ENCODE data around the gene USP2. TPM values are rescaled to one million over a fixed set of nuclear protein-coding genes. Genes with fewer than 3 reads are reported as not detected.

The USP2 gene
- total RNA-seq, 2 experiments from 2014 or later = 0.48 to 0.53 TPM

DNA sequence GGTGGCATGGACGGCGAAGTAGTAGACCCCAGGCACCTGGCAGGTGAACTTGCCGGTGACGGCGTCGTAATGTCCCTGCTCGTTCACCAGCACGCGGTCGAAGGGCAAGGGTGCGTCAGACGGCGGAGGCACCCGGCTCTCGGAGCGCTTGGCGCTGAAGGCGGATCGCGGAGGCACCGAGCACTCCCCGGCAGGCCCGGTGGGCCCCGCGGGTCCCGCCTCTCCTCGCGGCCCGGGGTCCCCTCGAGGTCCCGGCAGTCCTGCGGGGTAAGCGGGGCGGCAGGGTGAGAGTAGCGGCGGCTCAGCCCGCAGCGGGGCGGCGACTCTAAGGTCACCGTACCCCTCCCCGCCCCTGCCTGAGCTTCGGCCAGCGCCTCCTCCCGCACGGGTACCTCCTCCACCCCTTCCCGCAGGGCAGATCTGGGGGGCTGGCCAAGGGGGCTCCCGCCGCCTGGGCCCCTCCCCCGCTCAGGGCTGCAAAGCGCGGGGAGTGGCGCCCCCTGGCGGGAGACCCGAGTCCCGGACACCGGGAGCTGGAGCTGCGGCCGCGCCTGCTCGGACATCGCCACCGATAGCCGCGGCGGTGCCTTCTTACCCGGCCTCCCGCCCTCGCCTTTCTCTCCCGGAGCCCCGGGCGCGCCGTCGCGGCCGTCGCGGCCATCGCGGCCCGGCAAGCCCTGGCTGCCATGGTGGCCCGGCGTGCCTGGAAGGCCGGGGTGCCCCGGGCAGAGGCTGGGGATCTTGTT, 41.7 kb downstream of the USP2 start:
- Mint-ChIP-seq H3K27ac (no peak overlapping the region), H3K4me1 (peaks cover 49% of the 10 kb centered on the region), H3K36me3 (ENCODE audit: low read depth) (peaks cover 18% of the 10 kb centered on the region), H3K9me3 (no peaks in the 10 kb centered on the region), H3K4me3 (no peak overlapping the region), H3K27me3 (peaks cover 37% of the 10 kb centered on the region)
- ChIA-PET POLR2A (no interaction called here), CTCF (interaction anchor here (0.6 to 6.7 kb wide), 9 partner anchors 8 to 162 kb away, joined by 3 to 136 read pairs (median 4); no protein-coding TSS in a partner anchor)
- peak; percentile 47 for DNase-seq

DNA sequence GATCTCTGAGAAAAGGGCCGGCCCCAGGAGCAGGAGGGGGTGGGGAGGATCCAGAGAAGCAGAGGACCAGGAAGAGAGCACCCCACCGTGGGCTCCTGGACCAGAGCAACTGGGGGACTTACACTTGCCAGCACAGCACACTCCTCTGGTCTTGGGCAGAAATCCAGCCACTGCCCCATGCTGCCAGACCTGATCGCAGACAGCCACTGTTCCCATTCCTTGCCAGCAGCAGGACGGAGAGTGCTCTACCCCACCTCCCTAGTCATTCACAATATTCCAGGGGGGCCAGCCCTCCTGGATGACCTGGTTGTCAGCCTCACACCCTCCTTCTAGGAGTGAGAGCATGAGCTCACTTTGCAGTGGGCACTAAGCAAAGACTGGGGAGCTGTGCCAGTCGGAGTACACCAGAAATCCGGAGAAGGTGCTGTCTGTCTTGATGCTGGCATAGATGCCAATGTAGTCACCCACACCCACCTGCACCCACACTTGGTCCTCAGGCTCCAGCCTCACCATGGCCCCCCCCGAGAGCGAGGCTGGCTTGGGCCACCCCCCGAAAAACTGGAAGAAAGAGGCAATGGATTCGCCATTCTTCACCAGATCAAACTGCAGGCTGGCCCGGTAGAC, 42.4 kb downstream of the USP2 start:
- CTCF ChIA-PET = interaction anchor here (0.9 to 6.7 kb wide), 29 partner anchors 8 to 320 kb away, joined by 3 to 136 read pairs (median 4); partner anchors contain the start of genes CBL, NLRX1, USP2 and VPS11
- Mint-ChIP-seq H3K27ac (no peak overlapping the region), H3K4me1 (peaks cover 54% of the 10 kb centered on the region), H3K36me3 (ENCODE audit: low read depth) (peaks cover 21% of the 10 kb centered on the region), H3K27me3 (peaks cover 37% of the 10 kb centered on the region), H3K9me3 (no peaks in the 10 kb centered on the region), H3K4me3 (no peak overlapping the region)
- POLR2A ChIA-PET = interaction anchor here (0.8 to 2.5 kb wide), 5 partner anchors 11 to 272 kb away, joined by 3 to 17 read pairs (median 4); partner anchors contain the start of gene NLRX1
- DNase-seq = no peak

DNA sequence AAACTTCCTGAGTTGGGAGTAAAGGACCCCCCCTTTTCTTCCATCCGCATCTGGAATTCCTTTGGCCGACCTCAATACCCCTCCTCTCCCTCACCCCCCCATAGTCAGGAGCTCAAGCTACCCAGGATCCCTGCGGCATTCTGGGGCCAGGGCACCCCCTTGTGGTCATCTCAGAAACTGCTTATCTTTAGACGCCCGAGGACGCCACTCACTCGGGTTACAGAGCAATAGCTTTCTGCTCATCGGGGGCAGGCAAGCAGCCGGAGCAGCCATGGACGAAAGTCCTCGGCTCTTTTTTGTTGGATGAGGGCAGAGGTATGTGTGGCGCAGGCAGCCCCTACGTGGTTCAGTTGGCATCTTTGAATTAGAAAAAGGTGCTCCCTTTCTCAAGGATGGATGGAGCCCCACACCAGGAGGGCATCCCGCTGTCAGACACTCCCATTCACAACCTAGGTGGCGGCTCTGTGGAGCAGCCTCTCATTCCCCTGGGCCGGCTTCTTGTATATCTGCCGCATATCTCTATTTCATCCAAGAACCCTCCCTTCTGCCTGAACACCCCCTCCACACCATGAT, 43.1 kb downstream of the USP2 start:
- H3K4me1 Mint-ChIP-seq = peaks cover 60% of the 10 kb centered on the region
- DNase-seq = peak; percentile 77
- H3K27ac Mint-ChIP-seq = no peak overlapping the region
- H3K27me3 Mint-ChIP-seq = peaks cover 35% of the 10 kb centered on the region
- H3K36me3 Mint-ChIP-seq (ENCODE audit: low read depth) = peaks cover 21% of the 10 kb centered on the region
- H3K4me3 Mint-ChIP-seq = no peak overlapping the region
- CTCF ChIA-PET = interaction anchor here (0.5 to 6.7 kb wide), 44 partner anchors 9 to 1134 kb away, joined by 3 to 136 read pairs (median 4); partner anchors contain the start of genes CBL, NLRX1, USP2 and VPS11
- H3K9me3 Mint-ChIP-seq = no peaks in the 10 kb centered on the region
- POLR2A ChIA-PET = interaction anchor here (0.8 to 2.5 kb wide), 9 partner anchors 12 to 272 kb away, joined by 3 to 17 read pairs (median 4); partner anchors contain the start of genes HMBS and NLRX1

DNA sequence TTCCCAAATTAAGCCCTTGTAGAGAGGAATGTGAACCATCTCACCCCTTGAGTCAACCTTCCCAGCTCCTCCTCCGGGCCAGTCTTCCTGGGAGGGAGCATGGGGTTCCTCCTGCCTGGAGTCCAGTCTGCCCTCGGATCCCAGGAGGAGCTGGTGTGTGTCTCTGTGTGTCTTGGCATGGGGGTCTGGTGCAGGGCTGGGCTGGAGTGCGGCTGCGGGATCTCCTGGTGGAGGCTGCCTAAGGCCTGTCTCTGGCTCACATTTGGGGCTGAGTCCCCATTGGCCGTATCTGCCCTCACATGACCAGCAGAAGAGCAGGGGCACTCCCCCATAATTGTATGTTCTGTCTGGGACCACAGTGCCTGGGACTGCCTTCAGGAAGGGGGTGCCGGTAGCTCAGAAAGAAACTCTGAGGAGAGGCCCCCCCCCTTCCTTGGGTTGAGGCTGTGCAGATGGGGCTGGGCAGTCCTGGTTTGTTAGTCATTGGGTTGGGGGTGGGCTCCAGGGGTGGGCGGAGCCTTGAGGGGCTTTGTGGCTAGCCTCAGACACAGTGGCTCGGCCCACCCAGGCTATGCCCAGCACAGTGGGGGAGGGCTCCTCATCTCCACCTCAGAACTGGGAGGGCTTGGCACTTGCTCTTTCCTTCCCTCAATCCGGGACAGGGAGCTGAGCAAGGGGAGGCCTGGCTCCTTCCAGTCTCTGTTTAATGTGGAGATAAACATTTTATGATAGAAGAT, 43.7 kb downstream of the USP2 start:
- H3K4me3 Mint-ChIP-seq = peak overlapping the region; percentile 21

DNA sequence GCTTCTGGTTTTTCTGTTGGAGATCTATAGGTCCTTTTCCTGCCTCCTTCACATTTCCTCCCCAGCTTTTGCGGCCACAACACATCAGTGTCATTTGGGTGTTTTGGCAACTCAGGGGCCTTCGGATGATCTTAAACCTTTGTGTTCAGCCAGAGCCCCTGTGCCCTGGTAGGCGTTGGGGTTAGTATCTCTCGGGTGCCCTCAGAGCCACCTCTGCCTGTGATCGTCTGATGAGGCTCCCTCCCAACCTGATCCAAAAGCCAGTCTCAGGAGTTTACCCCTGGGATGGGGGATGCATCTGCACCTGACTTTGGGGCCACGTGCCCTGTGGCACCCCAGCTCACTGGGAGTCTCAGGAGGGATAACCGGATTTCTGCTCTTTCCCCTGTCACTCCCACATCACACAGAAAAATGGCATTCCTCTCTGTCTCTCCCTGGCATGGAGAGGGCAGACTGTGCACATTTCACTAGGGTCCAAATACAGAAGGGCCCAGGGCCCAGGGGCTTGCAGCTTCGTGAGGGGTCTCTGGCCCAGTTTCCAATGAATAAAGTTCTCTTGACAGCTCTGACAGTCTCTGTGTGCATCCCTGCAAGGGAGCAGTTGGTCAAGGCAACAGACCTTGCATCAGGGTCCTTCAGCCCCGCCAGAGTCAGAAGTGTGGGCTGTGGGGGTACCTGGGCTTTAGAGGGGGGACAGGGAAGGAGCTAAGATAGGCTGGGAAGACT, 44.6 kb downstream of the USP2 start:
- DNase-seq = no peak
- Mint-ChIP-seq H3K9me3 (no peaks in the 10 kb centered on the region), H3K27ac (peak overlapping the region; percentile 44), H3K4me1 (peaks cover 68% of the 10 kb centered on the region), H3K36me3 (ENCODE audit: low read depth) (peaks cover 21% of the 10 kb centered on the region), H3K4me3 (peak overlapping the region; percentile 61), H3K27me3 (peaks cover 23% of the 10 kb centered on the region)
- ChIA-PET CTCF (interaction anchor here (0.6 to 6.7 kb wide), 8 partner anchors 11 to 168 kb away, joined by 3 to 136 read pairs (median 16); partner anchors contain the start of genes CBL and NLRX1), POLR2A (interaction anchor here (1.2 to 2.5 kb wide), 4 partner anchors 14 to 241 kb away, joined by 3 to 17 read pairs (median 5); partner anchors contain the start of gene NLRX1)

More for the DNA sequence above, 43.7 kb downstream of the USP2 start:
- H3K27me3 Mint-ChIP-seq = peaks cover 31% of the 10 kb centered on the region
- no peak overlapping the region for H3K27ac Mint-ChIP-seq
- ChIA-PET CTCF (interaction anchor here (0.5 to 6.7 kb wide), 44 partner anchors 8 to 1133 kb away, joined by 3 to 136 read pairs (median 4); partner anchors contain the start of genes CBL, NLRX1, USP2 and VPS11), POLR2A (interaction anchor here (0.8 to 2.5 kb wide), 10 partner anchors 13 to 271 kb away, joined by 3 to 17 read pairs (median 4); partner anchors contain the start of genes HMBS and NLRX1)
- H3K36me3 Mint-ChIP-seq (ENCODE audit: low read depth) = peaks cover 21% of the 10 kb centered on the region
- no peaks in the 10 kb centered on the region for H3K9me3 Mint-ChIP-seq
- H3K4me1 Mint-ChIP-seq = peaks cover 66% of the 10 kb centered on the region
- DNase-seq = no peak

DNA sequence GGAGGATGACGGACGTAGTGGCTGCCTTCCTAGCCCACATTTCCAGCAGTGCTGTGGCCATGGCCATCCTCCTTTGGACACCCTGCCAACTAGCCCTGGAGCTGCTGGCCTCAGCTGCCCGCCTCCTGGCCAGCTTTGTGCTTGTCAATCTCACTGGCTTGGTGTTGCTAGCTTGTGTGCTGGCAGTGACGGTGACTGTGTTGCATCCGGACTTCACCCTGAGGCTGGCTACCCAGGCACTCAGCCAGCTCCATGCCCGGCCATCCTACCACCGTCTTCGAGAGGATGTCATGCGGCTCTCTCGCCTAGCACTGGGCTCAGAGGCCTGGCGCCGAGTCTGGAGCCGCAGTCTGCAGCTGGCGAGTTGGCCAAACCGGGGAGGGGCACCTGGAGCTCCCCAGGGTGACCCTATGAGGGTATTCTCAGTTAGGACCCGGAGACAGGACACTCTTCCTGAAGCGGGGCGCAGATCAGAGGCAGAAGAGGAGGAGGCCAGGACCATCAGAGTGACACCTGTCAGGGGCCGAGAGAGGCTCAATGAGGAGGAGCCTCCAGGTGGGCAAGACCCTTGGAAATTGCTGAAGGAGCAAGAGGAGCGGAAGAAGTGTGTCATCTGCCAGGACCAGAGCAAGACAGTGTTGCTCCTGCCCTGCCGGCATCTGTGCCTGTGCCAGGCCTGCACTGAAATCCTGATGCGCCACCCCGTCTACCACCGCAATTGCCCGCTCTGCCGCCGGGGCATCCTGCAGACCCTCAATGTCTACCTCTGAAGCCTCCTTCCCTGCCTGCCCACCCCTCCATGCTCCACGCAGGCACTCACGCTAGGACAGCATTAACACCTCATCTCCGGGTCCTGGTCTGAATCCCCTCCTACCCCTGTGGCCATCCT, 45.6 kb downstream of the USP2 start:
- ChIA-PET POLR2A (interaction anchor here (2.1 kb wide), 2 partner anchors 14 to 167 kb away, joined by 8 to 13 read pairs; partner anchors contain the start of gene NLRX1), CTCF (interaction anchor here (2.2 to 6.7 kb wide), 2 partner anchors 12 to 20 kb away, joined by 10 to 136 read pairs; no protein-coding TSS in a partner anchor)
- Mint-ChIP-seq H3K27me3 (peaks cover 15% of the 10 kb centered on the region), H3K36me3 (ENCODE audit: low read depth) (peaks cover 21% of the 10 kb centered on the region), H3K9me3 (no peaks in the 10 kb centered on the region), H3K4me3 (peak overlapping the region; percentile 100), H3K4me1 (peaks cover 64% of the 10 kb centered on the region), H3K27ac (peak overlapping the region; percentile 94)
- no peak for DNase-seq

DNA sequence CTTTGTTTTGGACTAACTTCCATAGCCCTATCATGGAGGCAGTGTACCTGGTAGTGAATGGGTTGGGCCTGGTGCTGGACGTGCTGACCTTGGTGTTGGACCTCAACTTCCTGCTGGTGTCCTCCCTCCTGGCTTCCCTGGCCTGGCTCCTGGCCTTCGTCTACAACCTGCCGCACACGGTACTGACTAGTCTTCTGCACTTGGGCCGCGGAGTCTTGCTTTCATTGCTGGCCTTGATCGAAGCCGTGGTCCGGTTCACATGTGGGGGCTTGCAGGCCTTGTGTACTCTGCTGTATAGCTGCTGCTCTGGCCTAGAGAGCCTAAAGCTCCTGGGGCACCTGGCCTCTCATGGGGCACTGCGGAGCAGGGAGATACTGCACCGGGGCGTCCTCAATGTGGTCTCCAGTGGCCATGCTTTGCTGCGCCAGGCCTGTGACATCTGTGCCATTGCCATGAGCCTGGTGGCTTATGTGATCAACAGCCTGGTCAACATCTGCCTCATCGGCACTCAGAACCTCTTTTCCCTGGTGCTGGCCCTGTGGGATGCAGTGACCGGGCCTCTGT, 46.3 kb downstream of the USP2 start:
- Mint-ChIP-seq H3K4me3 (peak overlapping the region; percentile 100), H3K27me3 (peaks cover 17% of the 10 kb centered on the region), H3K36me3 (ENCODE audit: low read depth) (peaks cover 21% of the 10 kb centered on the region), H3K27ac (peak overlapping the region; percentile 94), H3K9me3 (no peaks in the 10 kb centered on the region), H3K4me1 (peaks cover 62% of the 10 kb centered on the region)
- CTCF ChIA-PET = interaction anchor here (1.1 to 6.7 kb wide), 5 partner anchors 12 to 46 kb away, joined by 4 to 136 read pairs (median 10); partner anchors contain the start of gene USP2
- POLR2A ChIA-PET = interaction anchor here (0.9 to 2.1 kb wide), 5 partner anchors 13 to 268 kb away, joined by 3 to 13 read pairs (median 6); partner anchors contain the start of genes CBL, NLRX1 and VPS11
- no peak for DNase-seq

DNA sequence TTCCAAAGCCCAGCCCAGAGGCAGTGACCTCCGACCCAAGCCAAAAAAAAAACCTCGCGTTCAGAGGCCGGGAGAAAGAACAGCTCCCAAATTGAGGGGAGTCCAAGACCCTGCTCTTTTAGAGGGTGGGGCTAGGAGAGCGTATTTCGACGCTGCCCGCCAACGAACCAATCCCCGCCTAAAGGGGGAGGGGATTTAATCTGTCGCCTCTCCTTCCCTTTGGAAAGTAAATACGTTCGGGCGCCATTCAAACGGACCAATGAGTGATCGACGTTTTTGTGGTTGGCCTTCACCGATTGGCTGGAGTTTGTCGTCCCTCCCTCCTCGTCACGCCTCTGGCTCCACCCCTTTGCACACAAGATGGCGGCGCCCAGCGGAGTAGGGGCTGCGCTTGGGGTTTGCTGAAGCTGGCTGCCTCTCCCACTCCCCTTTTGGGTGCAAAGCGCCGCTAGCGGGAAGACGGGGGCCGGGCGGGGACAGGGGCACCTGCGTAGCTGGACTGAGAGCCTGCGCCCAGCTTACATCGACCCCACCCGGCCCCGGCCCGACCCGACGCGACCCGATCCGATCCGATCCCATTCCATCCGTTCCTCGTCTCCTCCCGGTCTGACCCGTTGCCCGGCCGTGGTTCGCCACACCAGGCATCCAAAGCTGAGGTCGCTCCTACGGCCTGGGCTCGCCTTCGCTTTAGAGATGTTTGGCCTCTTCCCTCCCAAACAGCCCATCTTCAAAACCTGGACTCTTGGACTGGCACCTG, 47.1 kb downstream of the USP2 start, which contains the start of gene RNF26:
RNF26 (plus strand) TSS at position 354 of the 757 bp plus-strand sequence. CDS start 596 bp downstream, outside the sequence.
- peaks cover 20% of the 10 kb centered on the region for H3K36me3 Mint-ChIP-seq (ENCODE audit: low read depth)
- H3K4me1 Mint-ChIP-seq = peaks cover 60% of the 10 kb centered on the region
- no peaks in the 10 kb centered on the region for H3K9me3 Mint-ChIP-seq
- ChIA-PET POLR2A (interaction anchor here (0.6 to 2.1 kb wide), 12 partner anchors 9 to 267 kb away, joined by 3 to 13 read pairs (median 4); partner anchors contain the start of genes C2CD2L, CBL, NLRX1 and VPS11), CTCF (interaction anchor here (1.1 to 2.2 kb wide), 4 partner anchors 11 to 47 kb away, joined by 4 to 14 read pairs (median 9); partner anchors contain the start of gene USP2)
- peaks cover 19% of the 10 kb centered on the region for H3K27me3 Mint-ChIP-seq
- DNase-seq = peak; percentile 96
- peak within 1 kb of the TSS; percentile 94 for H3K27ac Mint-ChIP-seq
- peak within 1 kb of the TSS; percentile 100 for H3K4me3 Mint-ChIP-seq

DNA sequence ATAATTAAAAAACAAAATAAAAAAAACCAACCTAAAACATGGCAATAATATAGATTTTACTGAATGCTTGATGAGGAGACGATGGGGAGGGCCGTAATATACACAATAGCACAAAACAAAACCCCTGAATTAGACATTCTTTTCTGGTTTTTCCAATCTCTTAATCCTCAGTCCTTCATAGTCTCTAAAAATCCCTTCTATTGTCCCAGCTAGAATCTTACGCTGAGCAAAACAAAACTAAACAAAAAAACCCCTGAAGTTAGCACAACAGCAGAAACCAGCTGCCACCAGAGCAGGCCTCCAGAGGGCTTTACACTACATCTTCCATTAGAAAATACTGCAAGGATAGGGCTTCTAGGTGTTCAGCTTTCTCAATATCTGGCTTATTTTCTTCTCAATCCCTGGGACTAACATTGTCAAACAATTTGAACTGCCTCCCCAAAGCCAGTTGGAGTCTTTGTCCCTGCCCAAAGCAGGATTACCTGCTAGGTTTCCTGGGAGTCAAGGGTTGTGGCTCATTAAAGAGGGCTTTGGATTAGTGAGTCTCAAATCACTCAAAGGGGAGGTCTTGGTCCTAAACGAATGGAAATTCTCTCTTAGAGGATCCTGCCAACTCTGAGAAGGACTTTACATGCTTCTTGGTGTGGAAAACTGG, 49.3 kb downstream of the USP2 start:
- Mint-ChIP-seq H3K9me3 (no peaks in the 10 kb centered on the region), H3K36me3 (ENCODE audit: low read depth) (peaks cover 15% of the 10 kb centered on the region), H3K4me1 (peaks cover 44% of the 10 kb centered on the region), H3K27ac (no peak overlapping the region), H3K27me3 (peaks cover 16% of the 10 kb centered on the region), H3K4me3 (no peak overlapping the region)
- ChIA-PET CTCF (interaction anchor here (0.8 to 2.6 kb wide), 3 partner anchors 8 to 11 kb away, joined by 3 to 24 read pairs (median 4); no protein-coding TSS in a partner anchor), POLR2A (interaction anchor here (1.3 kb wide), 1 partner anchor 11 kb away, joined by 7 read pairs; no protein-coding TSS in a partner anchor)
- no peak for DNase-seq

All from activated CD4-positive, alpha-beta memory T cell treated with anti-CD3 and anti-CD28 coated beads, Interleukin-2, amount 10 ng/mL, durations not matched to agents 7 days and 5 days (primary cell).